A549 (cell line): ENCODE results near the gene AGRN.
"Not testable (repeated sequence)": the region's sequence is repeated elsewhere in the genome, so short reads cannot be mapped to it uniquely, and the experiment has no call there.

ENCODE experiments used
- EP300 ChIP-seq, 2 experiments: fragments of >200 bp; sonication (Bioruptor Twin); formaldehyde crosslinking; IDR thresholded peaks; 2 replicates in 1 of 2; 3 replicates in 1 of 2; pipeline ENCODE4 v1.6.1; 2016 to 2017
- GATA3 ChIP-seq: IDR thresholded peaks from 2 replicates; pipeline ENCODE4 v1.6.1; 2012; ENCODE audit warnings: borderline replicate concordance
- KDM1A ChIP-seq: fragments of 200-600 bp; sonication (generic); IDR thresholded peaks from 2 replicates; pipeline ENCODE4 v1.6.1; 2016; ENCODE audit warnings: low read depth, mild to moderate bottlenecking
- RAD21 ChIP-seq, 2 experiments: fragments of >200 bp in 1 of 2; sonication (Bioruptor Twin) in 1 of 2; formaldehyde crosslinking in 1 of 2; IDR thresholded peaks in 1 of 2; conservative IDR thresholded peaks in 1 of 2; 2 replicates in 1 of 2; 3 replicates in 1 of 2; pipeline ENCODE4 v1.6.1; 2012 to 2018; ENCODE audit warnings: inconsistent platforms in 1 of 2
- TF ChIP-seq, protein P1 (sequence below): fragments of >200 bp; sonication (Bioruptor Twin); formaldehyde crosslinking; IDR thresholded peaks from 3 replicates; pipeline ENCODE4 v1.5.1; 2016

GRCh38 chr1:1096136-1096535, 76.2 kb downstream of the AGRN start:
- TF ChIP-seq EP300 (IDR thresholded peaks at IDR 0.05); RAD21 (conservative IDR thresholded peaks at IDR 0.05 in 1 of 2, IDR thresholded peaks at IDR 0.05 in 1 of 2); KDM1A; GATA3: not testable (repeated sequence)
- TF ChIP-seq, protein P1, sequence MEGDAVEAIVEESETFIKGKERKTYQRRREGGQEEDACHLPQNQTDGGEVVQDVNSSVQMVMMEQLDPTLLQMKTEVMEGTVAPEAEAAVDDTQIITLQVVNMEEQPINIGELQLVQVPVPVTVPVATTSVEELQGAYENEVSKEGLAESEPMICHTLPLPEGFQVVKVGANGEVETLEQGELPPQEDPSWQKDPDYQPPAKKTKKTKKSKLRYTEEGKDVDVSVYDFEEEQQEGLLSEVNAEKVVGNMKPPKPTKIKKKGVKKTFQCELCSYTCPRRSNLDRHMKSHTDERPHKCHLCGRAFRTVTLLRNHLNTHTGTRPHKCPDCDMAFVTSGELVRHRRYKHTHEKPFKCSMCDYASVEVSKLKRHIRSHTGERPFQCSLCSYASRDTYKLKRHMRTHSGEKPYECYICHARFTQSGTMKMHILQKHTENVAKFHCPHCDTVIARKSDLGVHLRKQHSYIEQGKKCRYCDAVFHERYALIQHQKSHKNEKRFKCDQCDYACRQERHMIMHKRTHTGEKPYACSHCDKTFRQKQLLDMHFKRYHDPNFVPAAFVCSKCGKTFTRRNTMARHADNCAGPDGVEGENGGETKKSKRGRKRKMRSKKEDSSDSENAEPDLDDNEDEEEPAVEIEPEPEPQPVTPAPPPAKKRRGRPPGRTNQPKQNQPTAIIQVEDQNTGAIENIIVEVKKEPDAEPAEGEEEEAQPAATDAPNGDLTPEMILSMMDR = not testable (repeated sequence)
